Neuronal stem cell (in vitro differentiated cells): ENCODE measurements around the gene GRPEL1.

ENCODE experiments used
- DNase-seq: peaks from one replicate; pipeline ENCODE4 v3.0.0-alpha.2; 2013; ENCODE audit warnings: low spot score
- H2AFZ ChIP-seq: one replicate; pipeline ENCODE4 v1.6.1; 2013; ENCODE audit warnings: mild to moderate bottlenecking, low read length, inconsistent platforms
- H2AK5ac ChIP-seq: 2 replicates; pipeline ENCODE4 v1.6.1; 2013; ENCODE audit warnings: low read depth, mild to moderate bottlenecking, inconsistent platforms, low read length, moderate library complexity, mixed read lengths
- H2BK120ac ChIP-seq: 2 replicates; pipeline ENCODE4 v1.6.1; 2013; ENCODE audit warnings: low read depth, mild to moderate bottlenecking, inconsistent platforms, low read length, moderate library complexity, mixed read lengths
- H2BK12ac ChIP-seq: one replicate; pipeline ENCODE4 v1.6.1; 2013; ENCODE audit warnings: low read length, inconsistent platforms
- H2BK15ac ChIP-seq: 2 replicates; pipeline ENCODE4 v1.6.1; 2013; ENCODE audit warnings: mild to moderate bottlenecking, low read length, inconsistent platforms, mixed read lengths
- H2BK5ac ChIP-seq: one replicate; pipeline ENCODE4 v1.6.1; 2013; ENCODE audit warnings: inconsistent platforms, mild to moderate bottlenecking, low read length, moderate library complexity
- H3K14ac ChIP-seq: one replicate; pipeline ENCODE4 v1.6.1; 2013; ENCODE audit warnings: low read length, inconsistent platforms
- H3K18ac ChIP-seq: 2 replicates; pipeline ENCODE4 v1.6.1; 2013; ENCODE audit warnings: low read length, inconsistent platforms
- H3K23ac ChIP-seq: 2 replicates; pipeline ENCODE4 v1.6.1; 2013; ENCODE audit warnings: low read depth, mild to moderate bottlenecking, mixed read lengths, low read length, inconsistent platforms; ENCODE audit not compliant: poor library complexity
- H3K27ac ChIP-seq: replicated peaks from 3 replicates; pipeline ENCODE4 v1.5.1; 2013; ENCODE audit warnings: low read length, inconsistent platforms
- H3K27me3 ChIP-seq, 3 experiments: 2 replicates each; pipeline ENCODE4 v1.6.1; 2013; ENCODE audit warnings: low read length in 3 of 3, mild to moderate bottlenecking in 2 of 3, inconsistent platforms in 1 of 3, low read depth in 1 of 3, mixed read lengths in 1 of 3, moderate library complexity in 1 of 3; ENCODE audit not compliant: control insufficient read depth in 3 of 3, insufficient read depth in 3 of 3
- H3K36me3 ChIP-seq, 2 donors: replicated peaks in 1 of 2; 2 replicates each; pipeline ENCODE4 v1.6.1; 2013; ENCODE audit warnings: low read length in 2 of 2; ENCODE audit not compliant: control insufficient read depth in 2 of 2, insufficient read depth in 2 of 2
- H3K4ac ChIP-seq: 2 replicates; pipeline ENCODE4 v1.6.1; 2013; ENCODE audit warnings: inconsistent platforms, mild to moderate bottlenecking, low read length, moderate library complexity
- H3K4me1 ChIP-seq, 2 donors: 1 replicate in 1 of 2; 2 replicates in 1 of 2; pipeline ENCODE4 v1.6.1; 2013; ENCODE audit warnings: low read length in 2 of 2, low read depth in 1 of 2; ENCODE audit not compliant: control insufficient read depth in 2 of 2, insufficient read depth in 1 of 2
- H3K4me2 ChIP-seq: one replicate; pipeline ENCODE4 v1.6.1; 2013; ENCODE audit warnings: mild to moderate bottlenecking, low read length, inconsistent platforms; ENCODE audit not compliant: insufficient read depth, poor library complexity, severe bottlenecking
- H3K4me3 ChIP-seq, 2 donors: 2 replicates each; pipeline ENCODE4 v1.5.1; 2013; ENCODE audit warnings: low read length in 2 of 2, mild to moderate bottlenecking in 2 of 2, inconsistent platforms in 1 of 2, moderate library complexity in 1 of 2
- H3K79me1 ChIP-seq: one replicate; pipeline ENCODE4 v1.6.1; 2013; ENCODE audit warnings: low read depth, mild to moderate bottlenecking, inconsistent platforms, low read length, moderate library complexity
- H3K9ac ChIP-seq: one replicate; pipeline ENCODE4 v1.6.1; 2013; ENCODE audit warnings: mild to moderate bottlenecking, low read depth, low read length, inconsistent platforms; ENCODE audit not compliant: poor library complexity
- H3K9me3 ChIP-seq, 2 donors: replicated peaks in 1 of 2; 2 replicates each; pipeline versions ENCODE3 to v1.6.1; 2013; ENCODE audit warnings: low read length in 2 of 2, mild to moderate bottlenecking in 2 of 2, inconsistent platforms in 1 of 2, low read depth in 1 of 2, mixed read lengths in 1 of 2, moderate library complexity in 1 of 2; ENCODE audit not compliant: control insufficient read depth in 2 of 2, insufficient read depth in 1 of 2
- H4K8ac ChIP-seq: one replicate; pipeline ENCODE4 v1.6.1; 2013; ENCODE audit warnings: low read depth, mild to moderate bottlenecking, inconsistent platforms, low read length, moderate library complexity
- H4K91ac ChIP-seq: one replicate; pipeline ENCODE4 v1.6.1; 2013; ENCODE audit warnings: low read length, low read depth, mild to moderate bottlenecking, inconsistent platforms; ENCODE audit not compliant: poor library complexity
- WGBS, 2 donors: extraction: QIAGEN DNeasy Blood & Tissue Kit; methylation state at CpG; one replicate each; pipeline ENCODE4 v1.1.7; 2013; ENCODE audit warnings: missing lambda C conversion rate in 2 of 2, mixed read lengths in 1 of 2; ENCODE audit not compliant: insufficient read length in 2 of 2, insufficient replicate concordance in 1 of 2; ENCODE audit errors: extremely low coverage in 2 of 2; 5-methylcytosine and 5-hydroxymethylcytosine counted together

The GRPEL1 gene

GRCh38 chr4:7068883-7069282 is 1.0 kb upstream of the GRPEL1 start:
- H4K8ac ChIP-seq: no peak overlapping the region
- H2BK12ac ChIP-seq: no peak overlapping the region
- H3K9me3 ChIP-seq: no peaks in the 10 kb centered on the region
- no peak overlapping the region for H3K14ac ChIP-seq
- peak overlapping the region; percentile 76 for H3K4me2 ChIP-seq
- no peak overlapping the region for H3K9ac ChIP-seq
- H3K79me1 ChIP-seq: peaks cover 7% of the 10 kb centered on the region
- H3K23ac ChIP-seq: no peak overlapping the region
- H3K4me3 ChIP-seq: peak overlapping the region; percentile 79 to 86
- no peak for DNase-seq
- H2BK5ac ChIP-seq: no peak overlapping the region
- H3K36me3 ChIP-seq: peaks cover 3 to 19% of the 10 kb centered on the region in 2 donors
- no peak overlapping the region for H3K4ac ChIP-seq
- H2AFZ ChIP-seq: peak overlapping the region; percentile 89
- peaks cover 0 to 20% (median 9%) of the 10 kb centered on the region in 3 experiments for H3K27me3 ChIP-seq
- H2AK5ac ChIP-seq: no peak overlapping the region
- no peak overlapping the region for H3K27ac ChIP-seq
- peaks cover 5 to 7% of the 10 kb centered on the region in 2 donors for H3K4me1 ChIP-seq
- H2BK15ac ChIP-seq: no peak overlapping the region
- H2BK120ac ChIP-seq: no peak overlapping the region
- H3K18ac ChIP-seq: peak overlapping the region; percentile 84
- WGBS, 2 donors: no CpG with 5 or more reads among the region's 20 CpGs
- no peak overlapping the region for H4K91ac ChIP-seq

DNA sequence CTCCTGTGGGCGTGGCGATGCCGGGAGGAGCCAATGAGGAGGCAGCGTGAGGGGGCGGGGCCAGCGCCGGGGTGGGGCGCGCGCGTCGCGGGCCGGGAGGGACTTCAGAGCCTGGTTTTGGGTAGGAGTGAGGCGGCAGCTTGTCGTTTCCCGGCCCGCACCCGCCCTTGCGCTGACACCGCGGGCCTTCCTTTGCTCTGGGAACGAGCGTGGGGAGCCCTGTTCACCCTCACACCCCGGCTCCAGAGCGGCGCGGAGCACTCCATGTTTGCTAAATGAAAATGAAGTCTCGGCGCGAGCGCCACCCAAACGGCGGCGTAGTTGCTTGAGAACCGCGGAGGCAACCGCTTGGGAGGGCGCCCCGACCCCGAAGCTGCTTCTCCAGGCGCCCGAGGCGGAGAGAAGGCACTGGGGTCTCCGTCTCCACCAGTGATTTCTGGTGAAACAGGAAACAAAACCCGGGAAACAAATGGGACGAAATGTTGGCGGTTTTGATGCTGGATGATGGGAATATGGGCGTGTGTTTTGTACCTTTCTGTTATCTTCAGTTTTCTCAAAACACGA is 497 bp upstream of the GRPEL1 start:
- H2BK15ac ChIP-seq: no peak overlapping the region
- WGBS, 2 donors: no CpG with 5 or more reads among the region's 50 CpGs
- H3K79me1 ChIP-seq: peaks cover 7% of the 10 kb centered on the region
- no peak overlapping the region for H2BK5ac ChIP-seq
- H3K9me3 ChIP-seq: no peaks in the 10 kb centered on the region
- no peak for DNase-seq
- peaks cover 5 to 7% of the 10 kb centered on the region in 2 donors for H3K4me1 ChIP-seq
- peak overlapping the region; percentile 95 for H3K18ac ChIP-seq
- H3K36me3 ChIP-seq: peaks cover 5 to 24% of the 10 kb centered on the region in 2 donors
- H3K9ac ChIP-seq: peak overlapping the region; percentile 82
- H2AK5ac ChIP-seq: no peak overlapping the region
- H4K8ac ChIP-seq: no peak overlapping the region
- H3K4me2 ChIP-seq: peak overlapping the region; percentile 76
- H2BK120ac ChIP-seq: no peak overlapping the region
- peak overlapping the region; percentile 38 for H3K23ac ChIP-seq
- peaks cover 0 to 20% (median 9%) of the 10 kb centered on the region in 3 experiments for H3K27me3 ChIP-seq
- H3K14ac ChIP-seq: no peak overlapping the region
- no peak overlapping the region for H2BK12ac ChIP-seq
- H3K4ac ChIP-seq: no peak overlapping the region
- H2AFZ ChIP-seq: peak overlapping the region; percentile 89
- no peak overlapping the region for H3K27ac ChIP-seq
- H4K91ac ChIP-seq: no peak overlapping the region
- H3K4me3 ChIP-seq: peak overlapping the region; percentile 79 to 86

GRCh38 chr4:7067126-7067451 is 775 bp downstream of the GRPEL1 start:
- Histone ChIP-seq H3K27ac (no peak overlapping the region), H2BK120ac (peak overlapping the region; percentile 45)
- no CpG with 5 or more reads among the region's 13 CpGs for WGBS, 2 donors

GRCh38 chr4:7066493-7066892 is 1.4 kb downstream of the GRPEL1 start:
- no peak overlapping the region for H3K18ac ChIP-seq
- H4K8ac ChIP-seq: no peak overlapping the region
- H3K4me1 ChIP-seq: peaks cover 5 to 7% of the 10 kb centered on the region in 2 donors
- no peak overlapping the region for H2BK120ac ChIP-seq
- no peak overlapping the region for H2BK5ac ChIP-seq
- no peak overlapping the region for H3K23ac ChIP-seq
- H3K9me3 ChIP-seq: no peaks in the 10 kb centered on the region
- no peak overlapping the region for H3K4ac ChIP-seq
- no peak overlapping the region for H3K27ac ChIP-seq
- no peak overlapping the region for H3K14ac ChIP-seq
- H3K4me3 ChIP-seq: peak overlapping the region in 1 of 2 donors; percentile 79
- DNase-seq: no peak
- no CpG with 5 or more reads among the region's 4 CpGs for WGBS, 2 donors
- H2BK12ac ChIP-seq: no peak overlapping the region
- H3K4me2 ChIP-seq: peak overlapping the region; percentile 88
- no peak overlapping the region for H4K91ac ChIP-seq
- no peak overlapping the region for H3K9ac ChIP-seq
- peaks cover 0 to 8% (median 6%) of the 10 kb centered on the region in 3 experiments for H3K27me3 ChIP-seq
- H2AFZ ChIP-seq: no peak overlapping the region
- H3K36me3 ChIP-seq: peaks cover 12 to 40% of the 10 kb centered on the region in 2 donors
- H2AK5ac ChIP-seq: no peak overlapping the region
- peaks cover 7% of the 10 kb centered on the region for H3K79me1 ChIP-seq
- no peak overlapping the region for H2BK15ac ChIP-seq

More at GRCh38 chr4:7067126-7067451, 775 bp downstream of the GRPEL1 start:
- H3K14ac ChIP-seq: no peak overlapping the region
- H4K91ac ChIP-seq: no peak overlapping the region
- H3K18ac ChIP-seq: no peak overlapping the region
- no peak for DNase-seq
- H3K9ac ChIP-seq: peak overlapping the region; percentile 96
- peaks cover 0 to 14% (median 9%) of the 10 kb centered on the region in 3 experiments for H3K27me3 ChIP-seq
- H2AK5ac ChIP-seq: peak overlapping the region; percentile 34
- H2BK12ac ChIP-seq: no peak overlapping the region
- peaks cover 8 to 34% of the 10 kb centered on the region in 2 donors for H3K36me3 ChIP-seq
- no peak overlapping the region for H3K4ac ChIP-seq
- H2BK5ac ChIP-seq: peak overlapping the region; percentile 30
- no peak overlapping the region for H4K8ac ChIP-seq
- H3K4me1 ChIP-seq: peaks cover 5 to 7% of the 10 kb centered on the region in 2 donors
- peak overlapping the region; percentile 89 for H2AFZ ChIP-seq
- peak overlapping the region; percentile 88 for H3K4me2 ChIP-seq
- no peak overlapping the region for H3K23ac ChIP-seq
- no peak overlapping the region for H2BK15ac ChIP-seq
- peaks cover 7% of the 10 kb centered on the region for H3K79me1 ChIP-seq
- H3K4me3 ChIP-seq: peak overlapping the region; percentile 79 to 96
- H3K9me3 ChIP-seq: no peaks in the 10 kb centered on the region
